ENCODE results near the gene OSCAR.

- TF ChIP-seq CTCF (IDR thresholded peaks at IDR 0.05), result no peak
- TF ChIP-seq POLR2A (IDR thresholded peaks at IDR 0.05), result no peak
Measured at GRCh38 chr19:54062643-54063042, 38.0 kb downstream of the OSCAR start.

Measured in lower leg skin (tissue), 3 donors.